ENCODE data around the gene SPATA20.

- no peak for TF ChIP-seq CTCF (IDR thresholded peaks at IDR 0.05)
- TF ChIP-seq POLR2A (IDR thresholded peaks at IDR 0.05): no peak
Observed at GRCh38 chr17:50583641-50584040, 36.7 kb downstream of the SPATA20 start.
